ENCODE results near the gene ZNF319.

The ZNF319 gene

GRCh38 chr16:57999971-58000705 lies at the start of gene ZNF319:
ZNF319 (minus strand) TSS chr16:58000672; CDS start chr16:57998265, 2,407 bp downstream.
- peak; percentile 61 for DNase-seq

- DNase-seq, result no peak
Observed at GRCh38 chr16:58049232-58050185, 49.0 kb upstream of the ZNF319 start.

GRCh38 chr16:58048494-58049231 lies 48.2 kb upstream of the ZNF319 start:
- DNase-seq, result no peak

DNA sequence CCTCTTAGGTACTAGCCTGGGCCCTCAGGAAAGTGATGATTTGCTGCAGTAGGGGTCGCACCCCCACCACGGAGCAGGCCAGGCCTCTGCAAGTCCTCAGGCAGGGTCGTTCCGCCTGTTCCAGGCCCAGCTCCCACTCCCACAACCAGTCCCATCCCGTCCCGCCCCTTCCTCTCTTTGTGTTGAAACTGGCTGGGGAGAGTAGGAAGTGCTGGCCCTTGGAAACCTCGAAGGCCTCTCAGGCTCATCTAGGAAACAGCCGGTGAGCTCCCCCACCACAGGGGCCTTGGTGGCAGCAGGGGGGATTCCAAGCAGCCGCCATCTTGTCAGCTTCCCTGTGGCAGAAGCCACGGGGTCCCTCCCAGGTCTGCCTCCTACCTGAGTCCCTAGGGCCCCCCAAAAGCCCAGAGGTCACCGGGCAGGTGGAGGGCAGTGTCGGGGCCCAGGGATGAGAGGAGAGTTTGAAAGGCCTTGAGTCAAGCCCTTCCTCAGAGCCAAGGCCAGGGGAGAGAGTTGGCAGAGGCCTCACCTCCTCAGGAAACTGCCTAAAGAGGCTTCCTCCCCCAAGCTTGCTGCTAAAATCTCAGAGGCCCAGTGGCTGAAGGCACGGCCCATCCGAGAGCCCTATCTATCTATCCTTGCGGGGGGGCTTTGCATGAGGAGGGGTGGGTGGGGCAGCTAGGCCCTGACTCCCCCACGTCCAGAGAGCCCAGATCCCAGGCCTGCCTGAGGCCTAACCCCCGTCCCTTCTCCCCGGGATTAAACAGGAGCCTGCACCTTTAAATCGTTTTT lies 47.3 kb upstream of the ZNF319 start:
- DNase-seq, result no peak

DNA sequence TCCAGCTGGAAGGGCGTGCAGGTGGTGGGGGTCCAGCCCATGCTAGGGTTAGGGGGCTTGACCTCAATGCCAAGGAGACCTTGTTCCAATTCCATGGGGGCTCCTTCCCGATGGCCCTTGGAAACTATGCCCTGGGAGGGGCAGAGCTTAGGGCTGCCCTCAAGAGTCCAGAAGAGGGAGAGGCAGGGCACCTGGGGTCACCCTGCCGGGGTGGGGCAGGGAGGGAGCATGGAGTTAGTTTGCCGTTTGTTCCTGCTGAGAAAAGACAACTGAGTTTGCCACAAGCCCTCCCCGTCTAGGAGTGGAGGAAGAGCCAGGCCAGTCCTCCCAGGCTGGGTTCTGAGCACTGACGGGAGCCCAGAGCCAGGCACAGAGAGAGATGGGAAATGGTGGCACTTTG lies 46.5 kb upstream of the ZNF319 start:
- DNase-seq, result no peak

- DNase-seq, result no peak
Observed at GRCh38 chr16:58046054-58046881, 45.8 kb upstream of the ZNF319 start.

DNA sequence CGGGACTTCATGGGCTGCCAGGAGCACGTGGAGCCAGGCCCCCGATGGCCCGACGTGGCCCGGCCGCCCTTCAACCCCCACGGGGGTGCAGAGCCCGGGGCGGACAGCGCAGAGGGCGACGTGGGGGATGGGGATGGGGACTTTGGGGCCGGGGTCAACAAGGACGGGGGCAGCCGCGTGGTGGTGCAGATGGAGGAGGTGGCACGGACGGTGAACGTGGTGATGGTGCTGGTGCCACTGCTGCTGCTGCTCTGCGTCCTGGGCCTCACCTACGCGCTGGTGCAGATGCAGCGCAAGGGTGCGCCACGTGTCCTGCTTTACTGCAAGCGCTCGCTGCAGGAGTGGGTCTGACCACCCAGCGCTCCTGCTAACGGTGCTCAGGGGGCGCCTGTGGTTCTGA lies 44.6 kb upstream of the ZNF319 start:
- no peak for DNase-seq

- DNase-seq, result no peak
Observed at GRCh38 chr16:58044266-58045019, 44.0 kb upstream of the ZNF319 start.

GRCh38 chr16:58043571-58044155 lies 43.2 kb upstream of the ZNF319 start:
- DNase-seq, result no peak

- DNase-seq, result no peak
Observed at GRCh38 chr16:58042886-58043515, 42.5 kb upstream of the ZNF319 start.

- no peak for DNase-seq
Observed at GRCh38 chr16:58042001-58042885, 41.8 kb upstream of the ZNF319 start.

DNA sequence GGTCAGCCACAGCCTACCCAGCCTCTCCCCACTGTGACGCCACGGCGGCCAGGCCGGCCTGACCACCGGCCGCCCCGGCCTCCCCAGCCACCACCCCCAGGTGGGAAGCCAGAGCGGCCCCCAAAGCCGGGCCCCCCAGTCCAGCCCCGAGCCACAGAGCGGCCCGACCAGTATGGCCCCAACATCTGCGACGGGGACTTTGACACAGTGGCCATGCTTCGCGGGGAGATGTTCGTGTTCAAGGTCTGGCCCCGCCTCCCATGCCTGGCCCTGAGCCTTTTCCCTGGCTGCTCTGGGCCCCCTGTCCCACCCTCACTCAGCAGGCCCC lies 41.1 kb upstream of the ZNF319 start:
- DNase-seq, result no peak

DNA sequence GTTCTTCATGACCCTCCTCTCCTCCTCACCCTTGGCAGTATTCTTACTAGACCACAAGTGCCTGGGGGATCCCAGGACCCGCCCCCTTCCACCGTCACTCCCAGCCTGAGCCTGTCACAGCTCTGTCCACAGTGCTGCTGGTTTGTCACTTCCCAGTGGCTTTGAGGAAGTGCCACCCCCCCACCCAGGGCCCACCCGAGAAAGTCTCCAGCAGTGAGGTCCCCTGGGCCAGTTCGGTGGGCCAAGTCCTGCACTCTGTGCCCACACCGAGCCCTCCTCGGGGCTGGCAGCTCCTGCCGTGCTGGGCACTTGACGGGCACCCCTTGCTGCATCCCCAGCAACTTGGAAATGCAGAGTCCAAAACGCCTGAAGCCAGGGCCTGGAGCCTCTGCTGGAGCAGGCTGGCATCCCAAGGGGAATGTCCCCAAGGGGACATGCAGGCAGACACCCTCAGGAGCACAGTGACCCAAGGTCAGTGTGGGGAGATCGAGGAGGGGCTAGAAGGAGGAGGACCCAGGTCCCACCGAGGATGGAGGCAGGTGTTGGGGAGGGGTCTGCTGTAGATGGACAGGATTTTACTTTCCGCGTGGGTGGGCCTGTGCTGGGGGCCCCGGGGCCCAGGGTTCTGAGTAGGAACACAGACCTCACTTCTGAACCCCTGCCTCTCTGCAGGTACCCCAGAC lies 40.6 kb upstream of the ZNF319 start:
- no peak for DNase-seq

DNA sequence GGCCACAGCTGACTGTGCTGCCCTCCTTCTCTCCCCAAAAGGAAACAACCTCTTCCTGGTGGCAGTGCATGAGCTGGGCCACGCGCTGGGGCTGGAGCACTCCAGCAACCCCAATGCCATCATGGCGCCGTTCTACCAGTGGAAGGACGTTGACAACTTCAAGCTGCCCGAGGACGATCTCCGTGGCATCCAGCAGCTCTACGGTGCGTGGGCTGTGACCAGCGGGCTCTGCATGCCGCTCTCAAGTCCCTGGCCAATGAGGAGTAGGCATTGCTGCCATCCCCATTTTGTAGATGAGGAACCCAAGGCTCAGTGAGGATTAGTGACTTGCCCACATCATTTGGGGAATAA lies 40.0 kb upstream of the ZNF319 start:
- no peak for DNase-seq

DNA sequence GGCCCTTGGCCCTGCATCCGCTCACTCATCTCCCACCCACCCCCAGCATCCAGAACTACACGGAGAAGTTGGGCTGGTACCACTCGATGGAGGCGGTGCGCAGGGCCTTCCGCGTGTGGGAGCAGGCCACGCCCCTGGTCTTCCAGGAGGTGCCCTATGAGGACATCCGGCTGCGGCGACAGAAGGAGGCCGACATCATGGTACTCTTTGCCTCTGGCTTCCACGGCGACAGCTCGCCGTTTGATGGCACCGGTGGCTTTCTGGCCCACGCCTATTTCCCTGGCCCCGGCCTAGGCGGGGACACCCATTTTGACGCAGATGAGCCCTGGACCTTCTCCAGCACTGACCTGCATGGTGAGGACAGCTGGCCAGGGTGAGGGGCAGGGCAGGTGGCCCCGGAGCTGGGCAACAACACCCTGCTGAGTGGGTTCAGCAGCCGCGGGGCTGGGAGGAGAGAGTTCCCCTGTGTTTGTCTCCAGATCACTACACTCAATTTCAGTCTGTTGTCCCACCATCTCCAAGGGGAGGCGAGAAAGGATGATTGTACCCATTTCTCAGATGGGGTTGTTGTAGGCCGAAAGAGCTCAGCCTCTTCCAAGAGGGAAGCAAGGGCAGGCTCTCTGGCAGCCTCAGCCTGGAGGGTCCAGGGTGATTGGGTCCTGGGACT lies 39.5 kb upstream of the ZNF319 start:
- DNase-seq, result no peak

DNA sequence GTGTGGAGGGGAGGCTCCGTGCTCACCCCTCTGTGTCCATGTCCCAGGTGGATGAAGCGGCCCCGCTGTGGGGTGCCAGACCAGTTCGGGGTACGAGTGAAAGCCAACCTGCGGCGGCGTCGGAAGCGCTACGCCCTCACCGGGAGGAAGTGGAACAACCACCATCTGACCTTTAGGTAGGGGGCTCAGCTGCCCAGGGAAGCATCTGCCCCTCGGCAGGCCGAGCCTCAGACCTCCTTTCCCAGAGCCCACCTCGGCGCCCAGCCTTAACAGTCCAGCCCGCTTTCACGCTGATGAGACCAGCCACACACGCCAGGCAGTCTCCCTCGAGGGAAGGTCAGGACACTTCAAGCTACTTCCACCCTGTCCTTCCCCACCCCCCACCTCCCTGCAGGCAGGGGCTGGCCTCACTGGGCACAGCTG lies 37.8 kb upstream of the ZNF319 start:
- DNase-seq, result no peak

GRCh38 chr16:58037365-58038057 lies 37.0 kb upstream of the ZNF319 start:
- DNase-seq, result no peak

Measured in NCI-H82 (cell line).